RWPE2 (cell line): Measurements from ENCODE around the gene GPATCH8.

Experiments
- ATAC-seq: fragments of 200-7000 bp; cut with Tn5 transposase; 3 replicates; pipeline ENCODE4 v1.9.1; 2021; ENCODE audit warnings: low read depth
- DNase-seq: peaks from one replicate; pipeline ENCODE4 v3.0.0-alpha.2; 2020; ENCODE audit warnings: low spot score
- H3K27ac ChIP-seq: fragments of 450-650 bp; 2 replicates; pipeline ENCODE4 v1.5.1; 2017; ENCODE audit warnings: mild to moderate bottlenecking; ENCODE audit not compliant: poor library complexity, severe bottlenecking
- H3K27me3 ChIP-seq: fragments of 250-450 bp; sonication (Bioruptor Pico); 2 replicates; pipeline ENCODE4 v1.5.1; 2021; ENCODE audit warnings: mild to moderate bottlenecking, moderate library complexity; ENCODE audit not compliant: insufficient read depth, poor library complexity, severe bottlenecking
- H3K36me3 ChIP-seq: fragments of 250-450 bp; sonication (Bioruptor Pico); 2 replicates; pipeline ENCODE4 v1.5.1; 2020; ENCODE audit warnings: low read depth, mild to moderate bottlenecking, moderate library complexity
- H3K4me1 ChIP-seq: fragments of 250-450 bp; sonication (Bioruptor Pico); 2 replicates; pipeline ENCODE4 v1.5.1; 2021; ENCODE audit warnings: mild to moderate bottlenecking, moderate library complexity; ENCODE audit not compliant: insufficient read depth, poor library complexity, severe bottlenecking
- H3K4me3 ChIP-seq: fragments of 250-450 bp; sonication (Bioruptor Pico); 2 replicates; pipeline ENCODE4 v1.5.1; 2021; ENCODE audit warnings: mild to moderate bottlenecking, moderate library complexity; ENCODE audit not compliant: severe bottlenecking
- H3K9me3 ChIP-seq: fragments of 250-450 bp; sonication (Bioruptor Pico); 2 replicates; pipeline ENCODE4 v1.5.1; 2021; ENCODE audit warnings: mild to moderate bottlenecking, moderate library complexity; ENCODE audit not compliant: severe bottlenecking
- CTCF ChIP-seq: fragments of 450-650 bp; IDR thresholded peaks from one replicate; pipeline ENCODE4 v1.5.1; 2017; ENCODE audit warnings: mild to moderate bottlenecking, moderate library complexity; ENCODE audit not compliant: poor library complexity, severe bottlenecking

Gene GPATCH8

DNA sequence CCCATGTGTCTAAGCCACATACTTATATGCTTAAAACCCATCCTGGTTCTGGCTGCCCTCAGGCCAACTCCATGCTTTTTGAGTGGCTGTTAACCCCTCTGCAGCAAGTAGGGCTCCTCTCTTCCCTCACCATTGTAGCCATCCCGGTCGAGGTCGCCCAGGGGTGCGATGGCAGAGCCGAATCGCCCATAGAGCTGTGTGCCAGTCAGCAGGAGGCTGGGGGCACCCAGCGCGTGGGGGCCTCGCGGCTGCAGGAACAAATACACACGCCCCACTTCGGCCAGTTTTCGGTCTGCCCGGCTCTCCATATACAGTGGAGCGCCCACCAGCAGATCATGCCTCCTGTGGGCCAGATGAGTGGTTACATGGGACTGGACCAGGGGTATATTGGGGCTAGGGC, 119.8 kb downstream of the GPATCH8 start:
- H3K4me3 ChIP-seq: no peak overlapping the region

DNA sequence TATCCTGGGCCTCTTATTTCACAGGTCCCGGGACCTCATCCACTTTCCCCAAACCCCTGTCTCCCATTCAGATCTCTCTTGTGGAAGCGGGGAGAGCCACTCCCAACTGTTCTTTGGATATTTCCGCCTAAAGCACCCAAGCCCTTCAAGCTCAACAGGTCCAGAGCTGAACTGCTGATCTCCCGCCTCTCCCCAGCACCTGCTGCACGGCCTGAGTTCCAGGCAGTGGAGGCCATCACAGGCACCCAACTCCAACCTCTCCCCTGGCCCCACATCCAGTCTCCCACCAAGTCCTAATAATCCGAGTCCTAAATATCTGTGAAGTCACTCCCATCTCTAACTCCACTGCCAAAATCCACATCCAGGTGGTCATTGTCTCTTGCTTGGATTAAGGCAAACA, 120.3 kb downstream of the GPATCH8 start:
- DNase-seq (no peak), ATAC-seq (no peak)
- no peak for TF ChIP-seq CTCF
- Histone ChIP-seq H3K9me3 (no peaks in the 10 kb centered on the region), H3K27ac (no peak overlapping the region), H3K4me3 (no peak overlapping the region), H3K27me3 (no peaks in the 10 kb centered on the region), H3K4me1 (peaks cover 3% of the 10 kb centered on the region), H3K36me3 (no peaks in the 10 kb centered on the region)

More for the DNA sequence above, 119.8 kb downstream of the GPATCH8 start:
- no peak overlapping the region for H3K27ac ChIP-seq
- DNase-seq: no peak
- ATAC-seq: no peak
- peaks cover 3% of the 10 kb centered on the region for H3K4me1 ChIP-seq
- no peaks in the 10 kb centered on the region for H3K9me3 ChIP-seq
- H3K36me3 ChIP-seq: no peaks in the 10 kb centered on the region
- no peaks in the 10 kb centered on the region for H3K27me3 ChIP-seq
- no peak for TF ChIP-seq CTCF

DNA sequence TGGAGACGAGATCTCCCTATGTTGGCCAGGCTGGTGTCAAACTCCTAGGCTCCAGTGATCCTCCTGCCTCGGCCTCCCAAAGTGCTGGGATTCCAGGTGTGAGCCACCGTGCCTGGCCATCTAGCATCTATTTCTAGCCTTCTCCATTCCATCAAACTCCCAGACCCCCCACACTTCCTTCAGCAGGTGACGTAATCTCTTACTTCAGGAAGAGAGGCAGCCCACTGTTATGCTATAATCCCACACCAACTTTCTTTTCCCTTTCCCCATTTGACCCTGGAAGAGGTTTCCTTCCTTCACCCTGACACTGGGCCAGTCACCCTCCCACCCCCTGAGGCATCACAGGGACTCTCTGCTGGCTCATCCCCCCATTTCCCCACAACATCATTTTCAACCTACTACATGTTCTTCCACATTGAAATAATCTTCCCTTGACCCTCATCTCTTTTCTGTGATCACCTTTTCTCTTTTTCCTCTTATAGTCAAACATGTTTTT, 121.3 kb downstream of the GPATCH8 start:
- H3K4me1 ChIP-seq: peaks cover 3% of the 10 kb centered on the region
- TF ChIP-seq CTCF: no peak
- no peak for DNase-seq
- H3K9me3 ChIP-seq: no peaks in the 10 kb centered on the region
- no peak for ATAC-seq
- H3K27me3 ChIP-seq: no peaks in the 10 kb centered on the region
- no peak overlapping the region for H3K4me3 ChIP-seq
- no peaks in the 10 kb centered on the region for H3K36me3 ChIP-seq
- no peak overlapping the region for H3K27ac ChIP-seq

DNA sequence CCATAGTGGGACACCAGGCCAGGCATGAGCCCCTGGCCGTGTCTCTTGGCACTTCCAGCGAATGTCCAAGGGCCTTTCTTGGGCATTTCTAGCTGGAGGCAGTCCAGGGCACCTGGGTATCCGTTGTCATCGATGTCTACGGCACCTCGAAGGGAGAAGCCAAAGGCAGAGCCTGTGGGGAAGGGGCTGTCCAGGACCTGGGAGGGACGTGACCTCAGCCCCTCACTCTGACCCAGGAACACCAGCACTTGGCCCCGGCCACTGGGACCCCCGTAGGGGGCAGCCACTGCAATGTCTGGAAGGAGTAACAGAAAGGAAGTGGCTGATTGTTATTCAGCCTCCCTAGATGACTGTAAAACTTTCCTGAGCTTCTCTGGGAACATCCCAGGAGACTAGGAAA, 122.4 kb downstream of the GPATCH8 start:
- no peaks in the 10 kb centered on the region for H3K9me3 ChIP-seq
- DNase-seq: no peak
- no peak overlapping the region for H3K27ac ChIP-seq
- H3K27me3 ChIP-seq: no peaks in the 10 kb centered on the region
- H3K4me1 ChIP-seq: peaks cover 1% of the 10 kb centered on the region
- no peak for ATAC-seq
- TF ChIP-seq CTCF: no peak
- H3K36me3 ChIP-seq: no peaks in the 10 kb centered on the region
- H3K4me3 ChIP-seq: no peak overlapping the region

DNA sequence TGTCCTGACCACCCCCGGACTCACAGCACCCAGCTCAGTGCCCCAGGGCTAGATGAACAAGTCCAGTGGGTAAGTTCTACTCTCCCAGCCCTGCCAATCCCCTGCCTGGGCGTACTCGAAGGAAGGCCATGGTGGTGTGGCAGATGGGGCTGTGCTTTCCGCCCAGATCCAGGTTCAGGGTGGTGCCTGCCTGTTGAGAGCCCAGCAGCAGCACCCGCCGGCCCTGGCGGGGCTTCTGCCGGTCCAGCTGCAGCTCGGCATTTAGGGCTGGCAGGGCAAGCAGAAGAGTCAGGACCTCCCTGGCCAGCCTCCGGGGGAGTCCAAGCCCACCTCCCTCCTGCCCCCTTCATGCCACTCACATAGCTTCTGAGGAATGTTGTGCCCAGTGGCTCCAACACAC, 123.3 kb downstream of the GPATCH8 start:
- Histone ChIP-seq H3K36me3 (no peaks in the 10 kb centered on the region), H3K27me3 (no peaks in the 10 kb centered on the region), H3K4me1 (no peaks in the 10 kb centered on the region), H3K9me3 (no peaks in the 10 kb centered on the region), H3K27ac (no peak overlapping the region), H3K4me3 (no peak overlapping the region)
- DNase-seq: no peak
- TF ChIP-seq CTCF: no peak
- ATAC-seq: no peak
